WTC11 (cell line): ENCODE measurements around the gene PRM3. TPM values are rescaled to one million over a fixed set of nuclear protein-coding genes. Genes with fewer than 3 reads are reported as not detected.
A peak's percentile ranks its signal among the peaks of the same experiment; 100 is the strongest.

Source experiments
- ATF1 ChIP-seq: sonication (generic); formaldehyde crosslinking; IDR thresholded peaks from 2 replicates; pipeline ENCODE4 v1.8.1; 2023; ENCODE audit warnings: mild to moderate bottlenecking, moderate library complexity, missing genetic modification reagents
- CTCF ChIP-seq: fragments of 200-600 bp; IDR thresholded peaks from 2 replicates; pipeline ENCODE4 v1.8.0; 2022; ENCODE audit warnings: antibody characterized with exemption
- E2F4 ChIP-seq: sonication (generic); formaldehyde crosslinking; IDR thresholded peaks from 2 replicates; pipeline ENCODE4 v1.8.1; 2022; ENCODE audit warnings: low read depth, mild to moderate bottlenecking, moderate library complexity, missing genetic modification reagents, borderline replicate concordance
- ETV6 ChIP-seq: sonication (generic); formaldehyde crosslinking; IDR thresholded peaks from 2 replicates; pipeline ENCODE4 v1.8.1; 2022; ENCODE audit warnings: mild to moderate bottlenecking, missing genetic modification reagents
- HMGA2 ChIP-seq: fragments of 250-450 bp; sonication (Bioruptor Pico); IDR thresholded peaks from 2 replicates; pipeline ENCODE4 v1.4.0; 2021; ENCODE audit warnings: mild to moderate bottlenecking, moderate library complexity
- KAT7 ChIP-seq: sonication (generic); formaldehyde crosslinking; IDR thresholded peaks from 2 replicates; pipeline ENCODE4 v1.8.1; 2023; ENCODE audit warnings: missing genetic modification reagents, mild to moderate bottlenecking, borderline replicate concordance
- MXD4 ChIP-seq: fragments of 250-450 bp; sonication (Bioruptor Pico); IDR thresholded peaks from 2 replicates; pipeline ENCODE4 v1.8.0; 2021; ENCODE audit warnings: mild to moderate bottlenecking, moderate library complexity, borderline replicate concordance
- NFE2L1 ChIP-seq: sonication (generic); formaldehyde crosslinking; IDR thresholded peaks from 2 replicates; pipeline ENCODE4 v1.8.1; 2023; ENCODE audit warnings: missing genetic modification reagents
- NR1H2 ChIP-seq: sonication (generic); formaldehyde crosslinking; IDR thresholded peaks from 2 replicates; pipeline ENCODE4 v1.9.0; 2021; ENCODE audit warnings: mild to moderate bottlenecking, moderate library complexity, missing genetic modification reagents
- NR2C2 ChIP-seq: sonication (generic); formaldehyde crosslinking; IDR thresholded peaks from 2 replicates; pipeline ENCODE4 v1.8.0; 2022; ENCODE audit warnings: mild to moderate bottlenecking, missing genetic modification reagents
- SMAD4 ChIP-seq: sonication (generic); formaldehyde crosslinking; IDR thresholded peaks from 2 replicates; pipeline ENCODE4 v1.8.0; 2022; ENCODE audit warnings: mild to moderate bottlenecking, missing genetic modification reagents
- TEAD4 ChIP-seq: sonication (generic); formaldehyde crosslinking; IDR thresholded peaks from 2 replicates; pipeline ENCODE4 v1.8.0; 2022; ENCODE audit warnings: mild to moderate bottlenecking, missing genetic modification reagents
- ZNF121 ChIP-seq: sonication (generic); formaldehyde crosslinking; IDR thresholded peaks from 2 replicates; pipeline ENCODE4 v1.8.0; 2023; ENCODE audit warnings: missing genetic modification reagents
- ZNF138 ChIP-seq: sonication (generic); formaldehyde crosslinking; conservative IDR thresholded peaks from 2 replicates; pipeline ENCODE4 v1.8.1; 2022; ENCODE audit warnings: mild to moderate bottlenecking, moderate library complexity, missing genetic modification reagents
- ZNF219 ChIP-seq: sonication (generic); formaldehyde crosslinking; IDR thresholded peaks from 2 replicates; pipeline ENCODE4 v1.8.0; 2023; ENCODE audit warnings: missing genetic modification reagents, mild to moderate bottlenecking, borderline replicate concordance
- ZNF263 ChIP-seq: sonication (generic); formaldehyde crosslinking; IDR thresholded peaks from 2 replicates; pipeline ENCODE4 v1.8.1; 2022; ENCODE audit warnings: low read depth, mild to moderate bottlenecking, moderate library complexity, missing genetic modification reagents
- ZNF396 ChIP-seq: fragments of 250-450 bp; sonication (Bioruptor Pico); IDR thresholded peaks from 2 replicates; pipeline ENCODE4 v1.8.0; 2021; ENCODE audit warnings: mild to moderate bottlenecking, moderate library complexity, borderline replicate concordance
- ZNF416 ChIP-seq: fragments of 250-450 bp; sonication (Bioruptor Pico); IDR thresholded peaks from 2 replicates; pipeline ENCODE4 v1.9.0; 2021; ENCODE audit warnings: mild to moderate bottlenecking, inconsistent platforms
- ZNF532 ChIP-seq: fragments of 250-450 bp; sonication (Bioruptor Pico); IDR thresholded peaks from 2 replicates; pipeline ENCODE4 v1.9.0; 2021; ENCODE audit warnings: mild to moderate bottlenecking, borderline replicate concordance
- ZSCAN18 ChIP-seq: fragments of 250-450 bp; sonication (Bioruptor Pico); IDR thresholded peaks from 2 replicates; pipeline ENCODE4 v2.1.2; 2022; ENCODE audit warnings: mild to moderate bottlenecking, moderate library complexity
- total RNA-seq: library from RNA; stranded (reverse); gene quantifications from 3 replicates; pipeline ENCODE4 v1.2.3, GENCODE V29; 2021
- TF ChIP-seq, protein P1 (sequence below): sonication (generic); formaldehyde crosslinking; IDR thresholded peaks from 2 replicates; pipeline ENCODE4 v1.8.1; 2022; ENCODE audit warnings: missing genetic modification reagents, borderline replicate concordance
- TF ChIP-seq, protein P2 (sequence below): fragments of 250-450 bp; sonication (Bioruptor Pico); IDR thresholded peaks from 2 replicates; pipeline ENCODE4 v1.9.0; 2021; ENCODE audit warnings: mild to moderate bottlenecking
- TF ChIP-seq, protein P3 (sequence below): sonication (generic); formaldehyde crosslinking; IDR thresholded peaks from 2 replicates; pipeline ENCODE4 v1.8.1; 2023; ENCODE audit warnings: mild to moderate bottlenecking, missing genetic modification reagents, borderline replicate concordance
- TF ChIP-seq, protein P4 (sequence below): sonication (generic); formaldehyde crosslinking; IDR thresholded peaks from 2 replicates; pipeline ENCODE4 v1.8.1; 2023; ENCODE audit warnings: mild to moderate bottlenecking, missing genetic modification reagents, moderate library complexity

PRM3 gene
- total RNA-seq, 1 experiment from 2014 or later: not detected

- TF ChIP-seq, protein P1, sequence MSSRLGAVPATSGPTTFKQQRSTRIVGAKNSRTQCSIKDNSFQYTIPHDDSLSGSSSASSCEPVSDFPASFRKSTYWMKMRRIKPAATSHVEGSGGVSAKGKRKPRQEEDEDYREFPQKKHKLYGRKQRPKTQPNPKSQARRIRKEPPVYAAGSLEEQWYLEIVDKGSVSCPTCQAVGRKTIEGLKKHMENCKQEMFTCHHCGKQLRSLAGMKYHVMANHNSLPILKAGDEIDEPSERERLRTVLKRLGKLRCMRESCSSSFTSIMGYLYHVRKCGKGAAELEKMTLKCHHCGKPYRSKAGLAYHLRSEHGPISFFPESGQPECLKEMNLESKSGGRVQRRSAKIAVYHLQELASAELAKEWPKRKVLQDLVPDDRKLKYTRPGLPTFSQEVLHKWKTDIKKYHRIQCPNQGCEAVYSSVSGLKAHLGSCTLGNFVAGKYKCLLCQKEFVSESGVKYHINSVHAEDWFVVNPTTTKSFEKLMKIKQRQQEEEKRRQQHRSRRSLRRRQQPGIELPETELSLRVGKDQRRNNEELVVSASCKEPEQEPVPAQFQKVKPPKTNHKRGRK (CRISPR knock-in tag): no peak
- TF ChIP-seq ZNF396 (no peak), SMAD4 (CRISPR knock-in tag) (no peak), CTCF (no peak), TEAD4 (no peak), ETV6 (no peak), ZNF219 (CRISPR knock-in tag) (no peak), ZNF532 (CRISPR knock-in tag) (peak; percentile 7; the same call in 1 of the 2 replicates), NR2C2 (no peak), ATF1 (CRISPR knock-in tag) (no peak), MXD4 (no peak), ZNF263 (CRISPR knock-in tag) (no peak), HMGA2 (CRISPR knock-in tag) (no peak), ZNF138 (no peak), NR1H2 (CRISPR knock-in tag) (no peak), ZNF121 (CRISPR knock-in tag) (no peak), E2F4 (no peak), ZSCAN18 (no peak), KAT7 (no peak), ZNF416 (CRISPR knock-in tag) (no peak), NFE2L1 (CRISPR knock-in tag) (no peak)
- TF ChIP-seq, protein P2, sequence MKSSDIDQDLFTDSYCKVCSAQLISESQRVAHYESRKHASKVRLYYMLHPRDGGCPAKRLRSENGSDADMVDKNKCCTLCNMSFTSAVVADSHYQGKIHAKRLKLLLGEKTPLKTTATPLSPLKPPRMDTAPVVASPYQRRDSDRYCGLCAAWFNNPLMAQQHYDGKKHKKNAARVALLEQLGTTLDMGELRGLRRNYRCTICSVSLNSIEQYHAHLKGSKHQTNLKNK (CRISPR knock-in tag): no peak
- TF ChIP-seq, protein P3, sequence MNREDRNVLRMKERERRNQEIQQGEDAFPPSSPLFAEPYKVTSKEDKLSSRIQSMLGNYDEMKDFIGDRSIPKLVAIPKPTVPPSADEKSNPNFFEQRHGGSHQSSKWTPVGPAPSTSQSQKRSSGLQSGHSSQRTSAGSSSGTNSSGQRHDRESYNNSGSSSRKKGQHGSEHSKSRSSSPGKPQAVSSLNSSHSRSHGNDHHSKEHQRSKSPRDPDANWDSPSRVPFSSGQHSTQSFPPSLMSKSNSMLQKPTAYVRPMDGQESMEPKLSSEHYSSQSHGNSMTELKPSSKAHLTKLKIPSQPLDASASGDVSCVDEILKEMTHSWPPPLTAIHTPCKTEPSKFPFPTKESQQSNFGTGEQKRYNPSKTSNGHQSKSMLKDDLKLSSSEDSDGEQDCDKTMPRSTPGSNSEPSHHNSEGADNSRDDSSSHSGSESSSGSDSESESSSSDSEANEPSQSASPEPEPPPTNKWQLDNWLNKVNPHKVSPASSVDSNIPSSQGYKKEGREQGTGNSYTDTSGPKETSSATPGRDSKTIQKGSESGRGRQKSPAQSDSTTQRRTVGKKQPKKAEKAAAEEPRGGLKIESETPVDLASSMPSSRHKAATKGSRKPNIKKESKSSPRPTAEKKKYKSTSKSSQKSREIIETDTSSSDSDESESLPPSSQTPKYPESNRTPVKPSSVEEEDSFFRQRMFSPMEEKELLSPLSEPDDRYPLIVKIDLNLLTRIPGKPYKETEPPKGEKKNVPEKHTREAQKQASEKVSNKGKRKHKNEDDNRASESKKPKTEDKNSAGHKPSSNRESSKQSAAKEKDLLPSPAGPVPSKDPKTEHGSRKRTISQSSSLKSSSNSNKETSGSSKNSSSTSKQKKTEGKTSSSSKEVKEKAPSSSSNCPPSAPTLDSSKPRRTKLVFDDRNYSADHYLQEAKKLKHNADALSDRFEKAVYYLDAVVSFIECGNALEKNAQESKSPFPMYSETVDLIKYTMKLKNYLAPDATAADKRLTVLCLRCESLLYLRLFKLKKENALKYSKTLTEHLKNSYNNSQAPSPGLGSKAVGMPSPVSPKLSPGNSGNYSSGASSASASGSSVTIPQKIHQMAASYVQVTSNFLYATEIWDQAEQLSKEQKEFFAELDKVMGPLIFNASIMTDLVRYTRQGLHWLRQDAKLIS (CRISPR knock-in tag): no peak
- TF ChIP-seq, protein P4, sequence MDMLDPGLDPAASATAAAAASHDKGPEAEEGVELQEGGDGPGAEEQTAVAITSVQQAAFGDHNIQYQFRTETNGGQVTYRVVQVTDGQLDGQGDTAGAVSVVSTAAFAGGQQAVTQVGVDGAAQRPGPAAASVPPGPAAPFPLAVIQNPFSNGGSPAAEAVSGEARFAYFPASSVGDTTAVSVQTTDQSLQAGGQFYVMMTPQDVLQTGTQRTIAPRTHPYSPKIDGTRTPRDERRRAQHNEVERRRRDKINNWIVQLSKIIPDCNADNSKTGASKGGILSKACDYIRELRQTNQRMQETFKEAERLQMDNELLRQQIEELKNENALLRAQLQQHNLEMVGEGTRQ (CRISPR knock-in tag): no peak
These were observed 23.2 kb downstream of the PRM3 start (continued) for GRCh38 chr16:11250091-11250785.
